ENCODE data around the gene CARS2. TPM values are rescaled to one million over a fixed set of nuclear protein-coding genes. Genes with fewer than 3 reads are reported as not detected.

Gene CARS2
- total and polyA plus RNA-seq, 4 donors, result 47.7 to 65.0 (median 54.2) TPM

DNA sequence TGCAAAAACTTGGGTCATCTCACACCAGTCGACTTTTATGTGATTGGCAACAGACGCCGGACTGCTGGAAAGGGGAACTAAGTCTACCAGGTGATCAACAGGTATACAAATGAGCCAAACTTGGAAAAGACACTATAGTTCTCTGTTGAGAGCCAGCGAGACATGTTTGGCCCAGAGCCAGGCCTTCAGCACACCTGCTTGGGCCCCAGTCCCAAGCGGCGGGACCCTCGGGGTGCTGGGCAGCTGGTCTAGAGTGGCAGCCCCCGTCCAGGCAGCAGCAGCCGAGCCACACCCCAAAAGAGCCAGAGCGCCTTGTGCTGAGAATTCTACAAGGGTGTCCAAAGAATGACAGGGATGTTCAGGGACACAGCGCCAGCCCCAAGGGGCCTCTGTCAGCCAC is 62.6 kb downstream of the CARS2 start:
- WGBS (ENCODE audit: insufficient coverage), result 73% methylated on average over 11 of the region's 11 CpGs
- Histone ChIP-seq H3K9me3 (ENCODE audit: control insufficient read depth, insufficient read depth, low read length) (no peaks in the 10 kb centered on the region), H3K4me1 (ENCODE audit: control insufficient read depth, insufficient read depth, low read length) (peaks cover 20% of the 10 kb centered on the region), H3K27ac (ENCODE audit: low read depth, low read length) (no peak overlapping the region), H3K27me3 (ENCODE audit: control insufficient read depth, insufficient read depth, low read length) (no peaks in the 10 kb centered on the region), H3K36me3 (ENCODE audit: control insufficient read depth, insufficient read depth, low read length) (peaks cover 85% of the 10 kb centered on the region), H3K4me3 (ENCODE audit: low read depth, low read length) (no peak overlapping the region)
- DNase-seq (ENCODE audit: low read depth in 4 of 6, low spot score in 6 of 6), result no peak

DNA sequence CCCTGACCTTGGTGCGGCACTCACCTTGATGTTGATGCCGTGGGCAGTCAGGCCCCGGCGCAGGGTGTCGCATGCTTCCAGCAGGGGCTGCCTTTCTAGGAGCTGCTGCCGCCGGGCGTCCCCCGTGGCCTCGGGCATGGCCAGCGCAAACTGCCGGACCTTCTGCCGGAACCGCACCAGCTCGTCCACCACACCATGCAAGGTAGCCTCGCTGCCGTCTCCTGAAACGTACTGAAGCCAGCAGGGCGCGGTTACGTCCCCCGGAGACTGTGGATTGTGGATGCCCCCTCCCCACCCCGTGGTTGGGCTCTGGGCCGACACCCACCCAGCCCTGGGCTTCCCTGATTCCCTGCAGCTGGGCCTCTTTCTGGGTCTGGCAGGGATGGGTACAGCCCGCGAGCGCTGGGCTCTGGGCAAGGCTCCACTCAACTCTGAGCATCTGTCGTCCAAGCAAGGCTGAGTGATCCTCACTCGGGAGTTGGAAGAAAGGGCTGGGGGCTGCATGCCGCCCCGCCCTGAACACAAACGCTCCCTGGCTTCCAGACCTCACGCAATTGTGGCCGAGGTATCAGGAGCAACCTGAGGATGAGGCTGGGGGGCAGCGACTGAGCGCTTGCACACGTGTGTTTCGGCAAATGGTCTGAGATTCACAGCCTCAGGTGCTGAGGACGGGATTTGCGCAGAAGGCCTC is 63.5 kb downstream of the CARS2 start:
- H3K27ac ChIP-seq (ENCODE audit: low read depth, low read length), result no peak overlapping the region

DNA sequence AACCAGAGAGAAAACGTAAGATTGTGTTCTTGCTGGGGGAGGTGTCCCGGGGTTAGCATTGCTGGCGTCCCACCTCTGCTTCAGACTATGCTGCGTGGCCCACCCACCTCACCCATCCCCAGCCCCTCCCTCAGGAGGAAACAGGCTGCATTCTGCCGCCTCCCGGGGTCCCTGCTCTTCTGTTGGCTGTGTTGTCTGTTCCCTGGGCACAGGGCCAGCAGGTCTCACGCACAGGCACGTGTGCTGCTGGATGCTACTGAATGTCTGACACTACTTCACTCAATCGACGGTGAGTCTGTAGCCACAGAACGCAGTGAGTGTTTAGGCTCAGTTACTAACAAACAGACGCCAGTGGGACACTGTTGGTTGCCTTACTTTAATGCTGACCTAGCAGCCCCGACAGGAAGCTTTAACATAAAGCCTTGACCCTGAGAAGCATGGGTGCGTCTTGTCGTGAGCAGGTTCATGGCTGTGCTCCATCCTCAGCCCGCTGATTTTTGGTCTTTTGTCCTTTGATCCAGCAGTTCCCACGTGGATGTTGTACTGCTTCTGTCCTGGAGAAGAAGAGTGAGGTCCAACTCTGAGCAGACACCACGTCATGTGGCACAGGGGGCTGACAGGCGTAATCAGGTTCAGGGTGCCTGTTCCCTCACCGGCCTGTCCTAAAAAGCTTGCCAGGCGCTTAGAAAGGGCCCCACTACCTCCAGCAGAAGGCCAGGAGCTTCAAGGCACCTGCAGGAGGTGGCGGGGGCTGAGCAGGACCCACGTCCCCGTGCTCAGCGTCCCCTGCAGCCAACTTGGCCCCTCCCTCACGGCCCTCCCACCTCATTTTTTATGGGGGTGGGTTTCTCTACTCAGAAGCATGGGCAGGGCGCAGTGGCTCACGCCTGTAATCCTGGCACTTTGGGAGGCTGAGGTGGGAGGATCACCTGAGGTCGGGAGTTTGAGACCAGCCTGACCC is 64.6 kb downstream of the CARS2 start:
- 64% methylated on average over 17 of the region's 29 CpGs for WGBS (ENCODE audit: insufficient coverage)
- H3K27me3 ChIP-seq (ENCODE audit: control insufficient read depth, insufficient read depth, low read length), result no peaks in the 10 kb centered on the region
- DNase-seq (ENCODE audit: low read depth in 4 of 6, low spot score in 6 of 6), result peak in 2 of 6 donors; percentile 32 to 72
- no peak overlapping the region for H3K27ac ChIP-seq (ENCODE audit: low read depth, low read length)
- peaks cover 29% of the 10 kb centered on the region for H3K4me1 ChIP-seq (ENCODE audit: control insufficient read depth, insufficient read depth, low read length)
- H3K36me3 ChIP-seq (ENCODE audit: control insufficient read depth, insufficient read depth, low read length), result peaks cover 93% of the 10 kb centered on the region
- H3K9me3 ChIP-seq (ENCODE audit: control insufficient read depth, insufficient read depth, low read length), result no peaks in the 10 kb centered on the region
- no peak overlapping the region for H3K4me3 ChIP-seq (ENCODE audit: low read depth, low read length)

More for the DNA sequence above, 63.5 kb downstream of the CARS2 start:
- Histone ChIP-seq H3K4me1 (ENCODE audit: control insufficient read depth, insufficient read depth, low read length) (peaks cover 20% of the 10 kb centered on the region), H3K36me3 (ENCODE audit: control insufficient read depth, insufficient read depth, low read length) (peaks cover 93% of the 10 kb centered on the region), H3K4me3 (ENCODE audit: low read depth, low read length) (no peak overlapping the region), H3K9me3 (ENCODE audit: control insufficient read depth, insufficient read depth, low read length) (no peaks in the 10 kb centered on the region), H3K27me3 (ENCODE audit: control insufficient read depth, insufficient read depth, low read length) (no peaks in the 10 kb centered on the region)
- 87% methylated on average over 38 of the region's 40 CpGs for WGBS (ENCODE audit: insufficient coverage)
- DNase-seq (ENCODE audit: low read depth in 4 of 6, low spot score in 6 of 6), result no peak

DNA sequence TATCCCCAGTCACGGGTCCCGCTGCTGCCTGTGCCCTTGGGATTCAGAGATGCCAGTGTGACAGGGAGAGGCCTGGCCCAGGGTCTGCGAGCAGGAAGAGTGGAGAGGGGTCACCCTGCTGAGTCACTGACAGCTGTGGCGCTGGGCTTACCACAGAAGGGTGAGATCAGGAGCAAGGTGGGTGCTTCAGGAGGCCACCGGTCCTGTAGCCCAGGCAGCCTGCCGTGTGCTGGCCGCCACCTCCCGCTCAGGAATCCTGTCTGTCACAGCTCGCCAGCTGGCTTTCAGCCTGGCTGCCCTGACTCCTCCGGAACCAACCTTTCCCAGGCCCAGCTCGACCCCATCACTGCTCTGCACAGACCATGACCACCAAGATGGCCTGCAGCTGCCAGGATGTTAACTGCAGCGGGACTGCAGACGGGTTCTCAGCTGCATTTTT is 65.3 kb downstream of the CARS2 start:
- WGBS (ENCODE audit: insufficient coverage), result 61% methylated on average over 11 of the region's 13 CpGs

DNA sequence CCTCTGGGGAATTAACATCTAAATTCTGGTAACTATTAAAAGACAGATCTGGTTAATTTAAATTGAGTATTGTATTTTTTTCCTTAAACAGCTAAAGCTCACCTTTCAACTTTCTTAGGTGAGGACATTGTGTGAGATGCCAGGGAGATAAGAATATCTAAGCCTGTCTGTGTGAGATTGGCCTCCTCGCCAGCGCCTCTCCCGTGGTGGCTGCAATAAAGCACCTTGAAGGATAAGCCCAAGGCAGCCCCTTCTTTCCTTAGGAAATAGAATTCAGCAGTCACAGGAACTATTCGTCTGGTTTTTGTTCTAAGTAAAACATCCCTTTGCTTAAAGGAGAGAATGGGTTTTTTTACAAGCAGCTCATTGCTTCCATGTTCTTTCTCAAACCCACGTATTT is 66.0 kb downstream of the CARS2 start:
- Histone ChIP-seq H3K9me3 (ENCODE audit: control insufficient read depth, insufficient read depth, low read length) (no peaks in the 10 kb centered on the region), H3K27me3 (ENCODE audit: control insufficient read depth, insufficient read depth, low read length) (no peaks in the 10 kb centered on the region), H3K4me1 (ENCODE audit: control insufficient read depth, insufficient read depth, low read length) (peaks cover 25% of the 10 kb centered on the region), H3K27ac (ENCODE audit: low read depth, low read length) (no peak overlapping the region), H3K36me3 (ENCODE audit: control insufficient read depth, insufficient read depth, low read length) (peaks cover 93% of the 10 kb centered on the region), H3K4me3 (ENCODE audit: low read depth, low read length) (no peak overlapping the region)
- no peak for DNase-seq (ENCODE audit: low read depth in 4 of 6, low spot score in 6 of 6)
- 86% methylated on average over 1 of the region's 5 CpGs for WGBS (ENCODE audit: insufficient coverage)

More for the DNA sequence above, 65.3 kb downstream of the CARS2 start:
- H3K4me1 ChIP-seq (ENCODE audit: control insufficient read depth, insufficient read depth, low read length), result peaks cover 29% of the 10 kb centered on the region
- no peak for DNase-seq (ENCODE audit: low read depth in 4 of 6, low spot score in 6 of 6)
- H3K4me3 ChIP-seq (ENCODE audit: low read depth, low read length), result no peak overlapping the region
- H3K36me3 ChIP-seq (ENCODE audit: control insufficient read depth, insufficient read depth, low read length), result peaks cover 93% of the 10 kb centered on the region
- H3K9me3 ChIP-seq (ENCODE audit: control insufficient read depth, insufficient read depth, low read length), result no peaks in the 10 kb centered on the region
- no peak overlapping the region for H3K27ac ChIP-seq (ENCODE audit: low read depth, low read length)
- no peaks in the 10 kb centered on the region for H3K27me3 ChIP-seq (ENCODE audit: control insufficient read depth, insufficient read depth, low read length)

DNA sequence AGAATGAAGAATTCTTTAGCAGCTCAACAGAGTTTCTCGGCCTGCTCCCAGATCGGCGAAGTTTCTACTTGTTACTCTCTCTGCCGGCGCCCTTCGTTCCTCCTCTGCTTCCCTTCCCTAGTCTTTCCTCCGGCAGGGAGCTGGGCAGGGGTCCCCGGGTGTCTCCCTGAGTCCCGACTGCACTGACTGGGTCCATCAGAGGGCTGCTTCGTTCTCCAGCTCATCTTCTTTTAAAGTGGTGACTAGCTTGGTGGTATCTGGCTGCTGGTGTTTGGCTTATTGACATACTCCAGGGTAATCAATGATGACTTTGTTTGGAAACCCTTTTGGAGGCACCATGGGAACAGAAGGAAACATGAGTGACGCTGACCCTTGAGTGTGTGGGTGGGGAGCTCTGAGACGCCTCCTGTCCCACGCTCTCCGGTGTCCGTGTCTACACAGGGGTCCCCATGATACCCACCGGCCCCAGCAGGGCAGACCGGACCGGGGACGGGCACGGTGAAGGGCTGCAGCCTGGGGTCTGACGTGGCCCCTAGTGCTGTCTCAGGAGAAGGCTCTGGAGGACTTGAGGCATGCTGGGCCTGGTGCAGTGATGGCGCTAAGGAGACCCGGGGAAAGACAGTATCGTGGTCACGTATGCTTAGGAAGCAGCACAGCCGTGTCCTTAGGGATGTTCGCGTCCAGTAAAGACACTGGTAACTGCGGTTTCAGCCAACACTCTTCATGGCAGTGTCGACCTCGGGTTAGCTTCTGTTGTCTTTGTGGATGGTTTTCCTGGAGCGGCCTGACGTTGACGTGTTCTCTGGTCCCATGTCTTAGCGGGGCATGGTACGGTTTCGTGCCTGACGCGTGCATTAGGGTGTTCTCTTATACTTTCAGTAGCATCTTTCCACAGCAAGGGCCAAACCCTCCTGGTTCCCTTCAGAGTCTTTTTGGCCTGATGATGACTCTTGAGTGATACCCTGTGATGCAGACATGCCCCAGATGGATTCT is 66.8 kb downstream of the CARS2 start:
- no peak overlapping the region for H3K4me3 ChIP-seq (ENCODE audit: low read depth, low read length)
- no peaks in the 10 kb centered on the region for H3K27me3 ChIP-seq (ENCODE audit: control insufficient read depth, insufficient read depth, low read length)
- peaks cover 18% of the 10 kb centered on the region for H3K4me1 ChIP-seq (ENCODE audit: control insufficient read depth, insufficient read depth, low read length)
- H3K36me3 ChIP-seq (ENCODE audit: control insufficient read depth, insufficient read depth, low read length), result peaks cover 95% of the 10 kb centered on the region
- no peaks in the 10 kb centered on the region for H3K9me3 ChIP-seq (ENCODE audit: control insufficient read depth, insufficient read depth, low read length)
- no peak overlapping the region for H3K27ac ChIP-seq (ENCODE audit: low read depth, low read length)
- no peak for DNase-seq (ENCODE audit: low read depth in 4 of 6, low spot score in 6 of 6)
- 96% methylated on average over 36 of the region's 39 CpGs for WGBS (ENCODE audit: insufficient coverage)

DNA sequence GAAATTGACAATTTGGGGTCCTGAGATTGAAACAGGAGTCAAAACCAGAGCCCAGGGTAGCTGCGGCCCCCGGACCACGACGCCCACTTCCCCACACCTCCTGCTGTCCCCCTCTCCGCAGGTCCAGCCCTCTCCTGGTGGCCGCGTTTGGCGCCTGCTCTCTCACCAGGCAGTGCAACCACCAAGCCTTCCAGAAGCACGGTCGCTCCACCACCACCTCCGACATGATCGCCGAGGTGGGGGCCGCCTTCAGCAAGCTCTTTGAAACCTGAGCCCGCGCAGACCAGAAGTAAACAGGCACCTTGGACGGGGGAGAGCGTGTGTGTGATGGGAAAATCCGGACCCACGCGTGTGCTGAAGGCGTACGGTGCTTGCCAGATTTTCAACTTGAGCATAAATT is 67.7 kb downstream of the CARS2 start:
- H3K27me3 ChIP-seq (ENCODE audit: control insufficient read depth, insufficient read depth, low read length), result no peaks in the 10 kb centered on the region
- no peak for DNase-seq (ENCODE audit: low read depth in 4 of 6, low spot score in 6 of 6)
- no peak overlapping the region for H3K27ac ChIP-seq (ENCODE audit: low read depth, low read length)
- H3K36me3 ChIP-seq (ENCODE audit: control insufficient read depth, insufficient read depth, low read length), result peaks cover 90% of the 10 kb centered on the region
- WGBS (ENCODE audit: insufficient coverage), result 85% methylated on average over 17 of the region's 23 CpGs
- H3K4me1 ChIP-seq (ENCODE audit: control insufficient read depth, insufficient read depth, low read length), result peaks cover 18% of the 10 kb centered on the region
- no peak overlapping the region for H3K4me3 ChIP-seq (ENCODE audit: low read depth, low read length)
- H3K9me3 ChIP-seq (ENCODE audit: control insufficient read depth, insufficient read depth, low read length), result no peaks in the 10 kb centered on the region

DNA sequence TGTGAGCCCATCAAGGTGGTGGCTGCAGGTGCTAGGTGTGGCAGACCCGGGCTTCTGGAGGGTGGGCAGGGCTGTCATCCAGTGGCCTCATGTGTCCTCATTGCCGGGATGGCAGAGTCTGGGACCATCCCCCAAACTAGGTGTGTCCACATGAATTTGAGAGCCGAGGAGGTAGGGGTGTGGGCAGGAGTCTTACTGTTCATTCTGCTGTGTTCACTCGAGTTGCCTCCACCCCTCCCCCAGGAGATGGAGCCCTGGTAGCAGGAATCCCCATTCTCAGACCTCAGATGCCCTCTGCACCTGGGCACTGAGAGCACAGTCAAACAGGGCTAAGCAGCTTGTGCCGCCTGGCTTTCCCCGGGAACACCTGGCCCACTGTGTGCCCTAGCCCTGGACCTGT is 68.2 kb downstream of the CARS2 start:
- peaks cover 86% of the 10 kb centered on the region for H3K36me3 ChIP-seq (ENCODE audit: control insufficient read depth, insufficient read depth, low read length)
- WGBS (ENCODE audit: insufficient coverage), result 88% methylated on average over 6 of the region's 6 CpGs

DNA sequence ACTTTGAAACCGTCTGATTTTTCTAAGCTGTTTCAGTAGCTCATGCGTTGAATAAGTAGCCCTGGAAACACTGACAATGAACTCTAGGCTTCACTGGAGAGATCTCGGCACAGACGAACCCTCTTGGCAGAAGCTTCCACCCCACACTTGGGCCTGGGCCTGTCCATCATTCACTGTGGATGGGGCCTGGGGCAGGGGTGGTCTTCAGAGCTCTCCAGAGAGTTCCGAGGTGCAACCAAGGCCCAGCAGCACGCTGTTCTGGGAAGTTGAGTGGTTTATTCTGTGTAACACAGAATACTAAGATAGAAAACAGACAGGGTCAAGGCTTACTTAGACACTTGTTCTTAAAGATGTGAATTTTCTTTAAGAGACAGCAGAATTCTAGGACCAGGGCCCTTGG is 68.6 kb downstream of the CARS2 start:
- Histone ChIP-seq H3K9me3 (ENCODE audit: control insufficient read depth, insufficient read depth, low read length) (no peaks in the 10 kb centered on the region), H3K27ac (ENCODE audit: low read depth, low read length) (no peak overlapping the region), H3K36me3 (ENCODE audit: control insufficient read depth, insufficient read depth, low read length) (peaks cover 81% of the 10 kb centered on the region), H3K4me3 (ENCODE audit: low read depth, low read length) (no peak overlapping the region), H3K4me1 (ENCODE audit: control insufficient read depth, insufficient read depth, low read length) (peaks cover 18% of the 10 kb centered on the region), H3K27me3 (ENCODE audit: control insufficient read depth, insufficient read depth, low read length) (no peaks in the 10 kb centered on the region)
- no peak for DNase-seq (ENCODE audit: low read depth in 4 of 6, low spot score in 6 of 6)
- 95% methylated on average over 3 of the region's 6 CpGs for WGBS (ENCODE audit: insufficient coverage)

More for the DNA sequence above, 68.2 kb downstream of the CARS2 start:
- peaks cover 18% of the 10 kb centered on the region for H3K4me1 ChIP-seq (ENCODE audit: control insufficient read depth, insufficient read depth, low read length)
- H3K9me3 ChIP-seq (ENCODE audit: control insufficient read depth, insufficient read depth, low read length), result no peaks in the 10 kb centered on the region
- DNase-seq (ENCODE audit: low read depth in 4 of 6, low spot score in 6 of 6), result no peak
- no peak overlapping the region for H3K27ac ChIP-seq (ENCODE audit: low read depth, low read length)
- H3K4me3 ChIP-seq (ENCODE audit: low read depth, low read length), result no peak overlapping the region
- H3K27me3 ChIP-seq (ENCODE audit: control insufficient read depth, insufficient read depth, low read length), result no peaks in the 10 kb centered on the region
